Measurements from ENCODE around the gene FUT4.
"Not testable (repeated sequence)": the region's sequence is repeated elsewhere in the genome, so short reads cannot be mapped to it uniquely, and the experiment has no call there.

Gene FUT4

DNA sequence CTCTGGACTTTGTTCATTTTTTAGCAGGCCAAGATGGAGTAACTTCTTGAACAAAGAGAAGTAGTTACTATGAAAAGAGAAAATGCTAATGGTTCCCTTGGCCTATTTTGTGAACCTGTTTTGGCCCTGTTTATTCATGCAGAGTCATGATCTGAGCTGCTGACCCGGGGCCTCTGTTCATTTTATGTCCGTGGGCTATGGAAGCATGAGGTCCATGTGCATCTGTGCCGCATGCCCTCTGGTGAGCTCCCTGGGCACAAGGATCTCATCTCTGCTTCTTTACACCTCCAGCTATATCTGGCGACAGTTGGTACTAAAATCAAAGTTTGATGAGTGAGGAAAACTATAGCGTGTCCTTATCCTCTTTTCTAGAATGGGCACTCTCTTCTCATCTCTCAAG is 24.5 kb downstream of the FUT4 start:
- no peak for DNase-seq

DNA sequence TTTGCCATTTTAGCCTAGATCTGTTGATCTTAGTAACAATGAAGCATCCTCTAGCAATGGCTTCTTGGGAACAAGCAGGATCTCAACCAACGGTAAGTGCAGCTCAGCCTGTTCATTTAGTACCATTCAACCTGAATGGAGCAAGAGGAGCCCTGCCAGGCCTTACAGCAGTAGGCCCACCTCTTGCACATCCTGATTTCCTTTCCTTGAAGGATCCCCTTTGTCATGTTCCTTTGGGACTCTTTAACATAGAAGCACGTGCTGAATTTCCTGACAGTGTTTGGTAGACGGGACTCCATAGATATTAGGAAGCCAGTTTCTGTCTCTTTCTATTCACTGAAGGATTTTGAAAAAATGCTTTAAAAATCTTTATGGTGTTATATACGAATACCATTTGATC is 25.0 kb downstream of the FUT4 start:
- no peak for DNase-seq

DNA sequence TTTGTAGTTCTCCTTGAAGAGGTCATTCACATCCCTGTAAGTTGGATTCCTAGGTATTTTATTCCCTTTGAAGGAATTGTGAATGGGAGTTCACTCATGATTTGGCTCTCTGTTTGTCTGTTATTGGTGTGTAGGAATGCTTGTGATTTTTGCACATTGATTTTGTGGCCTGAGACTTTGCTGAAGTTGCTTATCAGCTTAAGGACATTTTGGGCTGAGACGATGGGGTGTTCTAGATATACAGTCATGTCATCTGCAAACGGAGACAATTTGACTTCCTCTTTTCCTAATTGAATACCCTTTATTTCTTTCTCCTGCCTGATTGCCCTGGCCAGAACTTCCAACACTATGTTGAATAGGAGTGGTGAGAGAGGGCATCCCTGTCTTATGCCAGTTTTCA is 29.3 kb downstream of the FUT4 start:
- DNase-seq, result not testable (repeated sequence)

DNA sequence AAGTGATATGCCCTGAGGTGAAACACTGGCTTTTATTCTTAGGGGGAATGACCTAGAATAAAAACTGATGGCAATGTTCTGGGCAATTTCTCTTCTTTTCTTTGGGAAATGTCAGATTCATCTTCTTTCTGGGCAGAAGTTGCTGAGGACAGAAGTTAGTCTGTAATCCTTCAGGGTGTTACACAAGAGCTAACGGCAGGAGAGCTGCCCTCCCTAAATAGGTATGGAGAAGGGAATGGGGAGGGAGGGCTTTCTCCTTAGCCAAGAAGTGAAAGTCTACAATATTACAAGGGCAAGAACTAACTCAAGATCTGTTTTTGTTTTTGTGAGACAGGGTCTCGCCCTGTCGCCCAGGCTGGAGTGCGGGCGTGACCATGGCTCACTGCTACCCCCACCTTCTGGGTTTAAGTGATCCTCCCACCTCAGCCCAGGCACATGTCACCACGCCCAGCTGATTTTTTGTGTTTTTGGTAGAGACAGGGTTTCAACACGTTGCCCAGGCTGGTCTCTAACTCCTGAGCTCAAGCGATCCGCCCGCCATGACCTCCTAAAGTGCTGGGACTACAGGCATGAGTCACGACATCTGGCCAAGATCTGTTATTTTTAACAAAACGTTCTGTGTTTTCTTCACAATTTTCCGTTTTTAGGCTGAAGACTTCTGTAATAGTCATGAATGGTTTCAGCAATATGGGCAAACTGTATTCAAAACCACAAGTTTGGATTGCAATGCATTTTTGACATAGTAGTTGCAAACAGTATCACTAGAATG is 30.7 kb downstream of the FUT4 start:
- DNase-seq, result no peak

DNA sequence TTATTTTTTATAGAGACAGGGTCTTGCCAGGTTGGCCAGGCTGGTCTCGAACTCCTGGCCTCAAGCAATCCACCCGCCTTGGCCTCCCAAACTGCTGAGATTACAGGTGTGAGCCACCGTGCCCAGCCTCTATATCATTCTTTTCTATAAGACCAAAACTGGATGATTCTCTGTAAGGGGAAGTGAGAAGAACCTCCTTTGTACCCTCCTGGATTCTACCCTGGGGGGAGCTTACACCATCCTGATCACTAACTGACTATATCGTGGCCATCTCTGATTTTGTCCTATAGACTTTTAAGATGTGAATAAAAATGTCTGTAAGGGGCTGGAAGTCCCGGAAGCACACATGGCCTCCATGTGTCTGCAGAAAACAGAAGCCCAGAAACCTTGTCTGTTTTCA is 32.6 kb downstream of the FUT4 start:
- no peak for DNase-seq

DNA sequence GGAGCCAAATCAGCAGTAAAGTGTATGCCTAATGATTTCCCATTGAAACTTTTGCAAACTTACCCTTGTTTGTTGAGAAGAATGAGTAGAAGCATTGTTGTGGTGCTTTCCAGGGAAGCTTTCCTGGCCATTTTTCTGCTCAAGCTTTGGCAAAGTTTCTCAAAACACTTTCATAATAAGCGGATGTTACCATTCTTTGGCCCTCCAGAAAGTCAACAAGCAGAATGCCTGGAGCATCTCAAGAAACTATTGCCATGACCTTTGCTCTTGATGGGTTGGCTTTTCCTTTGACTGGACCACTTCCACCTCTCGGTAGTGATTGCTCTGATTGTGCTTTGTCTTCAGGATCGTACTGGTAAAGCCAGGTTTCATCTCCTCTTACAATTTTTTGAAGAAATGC is 34.1 kb downstream of the FUT4 start:
- DNase-seq, result no peak

DNA sequence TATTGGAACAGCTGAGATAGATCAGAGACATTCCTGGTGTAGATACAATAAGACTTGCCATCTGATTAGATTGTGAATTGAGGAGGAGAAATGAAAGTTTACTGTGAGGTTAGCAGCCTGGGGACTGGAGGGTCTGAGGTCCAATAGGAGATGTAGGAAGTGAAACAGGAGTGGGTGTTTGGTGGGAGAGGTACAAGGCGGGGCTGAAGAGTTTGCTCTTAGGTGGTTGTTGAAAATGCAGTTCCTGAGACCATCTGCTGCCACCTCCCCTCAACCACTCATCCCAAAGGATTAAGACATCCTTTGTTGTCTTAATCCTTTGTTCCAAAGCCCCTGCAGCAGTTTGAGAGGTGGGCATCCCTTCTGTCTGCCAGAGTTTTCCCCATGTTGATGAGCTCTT is 38.2 kb downstream of the FUT4 start:
- DNase-seq, result no peak

DNA sequence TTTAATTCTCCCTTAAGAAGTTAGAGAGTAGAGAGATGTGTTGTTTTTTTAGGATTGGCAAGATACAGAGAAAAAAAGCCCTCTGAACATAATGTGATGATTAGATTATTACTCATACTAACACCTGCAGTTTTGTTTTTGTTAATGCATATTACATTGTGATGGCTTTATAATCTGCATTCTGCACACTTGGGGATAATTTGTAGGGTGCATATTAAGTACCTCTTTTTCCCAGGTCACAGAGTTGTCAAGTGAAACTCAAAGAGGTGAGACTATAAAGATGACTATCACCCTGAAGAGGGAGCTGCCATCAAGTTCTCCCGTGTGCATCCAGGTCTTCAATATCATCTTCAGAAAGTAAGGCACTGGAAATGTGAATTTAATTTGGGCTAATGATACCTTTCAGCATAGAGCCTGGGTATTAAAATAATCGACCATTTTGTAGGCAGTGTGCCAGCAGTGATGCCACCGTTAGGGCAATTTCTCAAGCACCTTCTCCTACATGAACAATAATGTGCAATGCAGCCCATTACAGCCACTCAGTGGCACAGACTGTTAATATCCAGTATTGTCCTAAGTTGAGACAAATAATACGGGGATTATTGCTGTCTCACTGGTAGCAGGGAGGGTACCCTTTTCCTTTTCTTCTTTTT is 39.6 kb downstream of the FUT4 start:
- DNase-seq, result peak in 2 of 3 experiments; percentile 36 to 79

DNA sequence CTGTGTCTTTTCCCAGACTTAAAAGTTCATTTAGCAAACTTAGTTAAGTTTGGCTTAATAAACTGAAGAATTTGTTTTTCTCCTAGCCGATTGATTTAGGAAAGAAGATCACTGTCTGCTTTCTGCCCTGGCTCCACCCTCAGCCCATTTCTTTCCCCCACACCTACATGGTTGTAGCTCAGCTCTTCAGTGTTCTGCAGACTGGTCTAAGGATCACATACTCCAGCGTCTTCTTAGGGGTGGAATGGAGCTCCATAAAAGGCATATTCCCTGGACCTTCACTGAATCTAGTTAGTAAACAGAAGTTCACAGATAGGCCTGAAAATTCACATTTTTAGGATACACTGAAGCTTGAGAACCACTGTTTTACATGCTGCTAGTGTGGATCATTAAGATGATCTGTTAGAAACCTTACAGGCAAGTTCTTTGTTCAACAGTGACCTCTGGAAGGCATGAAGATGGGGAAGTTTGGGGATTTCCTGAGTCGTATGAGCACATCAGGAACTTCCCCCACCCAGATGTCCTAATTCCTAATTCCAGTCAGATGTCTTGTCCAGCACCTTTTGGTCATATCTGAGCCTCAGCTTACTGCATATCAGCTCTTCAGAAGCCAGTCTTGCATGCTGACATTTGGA is 40.3 kb downstream of the FUT4 start:
- DNase-seq, result no peak

DNA sequence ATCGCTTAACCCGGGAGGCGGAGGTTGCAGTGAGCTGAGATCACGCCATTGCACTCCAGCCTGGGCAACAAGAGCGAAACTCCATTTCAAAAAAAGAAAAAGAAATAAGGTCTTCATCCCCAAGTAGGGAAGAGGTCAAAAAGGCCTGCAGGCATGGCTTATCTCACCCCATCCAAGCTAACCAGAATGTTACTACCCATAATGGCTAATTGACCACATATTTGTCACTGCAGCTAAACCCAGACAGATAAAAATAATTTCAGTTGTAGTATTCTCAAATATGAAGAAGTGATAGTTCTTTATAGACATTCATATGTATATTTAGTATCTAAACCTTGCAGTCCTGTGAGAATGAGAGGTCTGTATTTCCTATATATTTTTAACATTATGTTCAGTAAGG is 41.3 kb downstream of the FUT4 start:
- DNase-seq, result no peak

DNA sequence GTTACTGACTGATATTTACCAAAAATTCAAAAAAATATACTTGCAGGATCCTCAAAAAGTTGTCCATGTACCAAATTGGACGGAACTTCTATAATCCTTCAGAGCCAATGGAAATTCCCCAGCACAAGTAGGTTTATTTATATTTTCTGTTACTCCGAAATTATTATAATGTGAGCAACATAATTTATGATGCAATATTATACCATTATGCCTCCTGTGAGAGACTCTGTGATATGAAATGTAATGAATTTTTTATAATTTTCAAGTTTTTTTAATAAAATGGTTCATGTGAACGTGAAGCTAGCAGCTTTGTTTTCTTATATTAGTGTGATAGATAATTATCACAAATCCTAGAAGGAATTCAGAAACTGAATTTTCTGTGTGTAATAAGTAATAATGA is 41.7 kb downstream of the FUT4 start:
- DNase-seq, result no peak

DNA sequence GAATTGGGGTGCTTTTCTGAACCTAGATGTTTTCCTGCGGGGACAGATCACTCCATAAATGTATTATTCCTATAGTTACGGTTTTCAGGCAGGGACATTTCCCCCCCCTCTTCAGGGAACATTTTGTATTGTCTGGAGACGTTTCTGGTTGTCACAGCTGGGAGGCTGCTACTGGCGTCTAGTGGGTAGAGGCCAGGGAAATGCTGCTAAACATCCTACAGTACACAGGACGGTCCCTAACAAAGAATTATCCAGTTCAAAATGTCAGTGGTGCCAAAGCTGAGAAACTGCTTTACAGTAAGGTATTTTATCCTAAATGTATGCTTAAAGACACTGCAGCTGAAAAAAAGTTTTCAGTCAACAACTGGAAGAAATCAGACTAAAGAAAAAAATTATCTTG is 42.8 kb downstream of the FUT4 start:
- no peak for DNase-seq

DNA sequence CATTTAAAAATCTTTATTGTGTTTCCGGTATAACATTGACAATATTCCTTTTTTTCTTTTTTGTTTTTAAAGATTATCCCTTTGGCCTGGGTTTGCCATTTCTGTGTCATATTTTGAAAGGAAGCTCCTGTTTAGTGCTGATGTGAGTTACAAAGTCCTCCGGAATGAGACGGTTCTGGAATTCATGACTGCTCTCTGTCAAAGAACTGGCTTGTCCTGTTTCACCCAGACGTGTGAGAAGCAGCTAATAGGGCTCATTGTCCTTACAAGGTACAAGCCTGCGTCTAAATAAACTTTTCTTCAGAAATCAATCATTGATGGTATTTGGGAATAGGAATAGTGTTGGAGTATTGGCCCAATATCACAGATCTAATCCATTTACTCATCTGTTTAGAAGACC is 43.3 kb downstream of the FUT4 start:
- no peak for DNase-seq

DNA sequence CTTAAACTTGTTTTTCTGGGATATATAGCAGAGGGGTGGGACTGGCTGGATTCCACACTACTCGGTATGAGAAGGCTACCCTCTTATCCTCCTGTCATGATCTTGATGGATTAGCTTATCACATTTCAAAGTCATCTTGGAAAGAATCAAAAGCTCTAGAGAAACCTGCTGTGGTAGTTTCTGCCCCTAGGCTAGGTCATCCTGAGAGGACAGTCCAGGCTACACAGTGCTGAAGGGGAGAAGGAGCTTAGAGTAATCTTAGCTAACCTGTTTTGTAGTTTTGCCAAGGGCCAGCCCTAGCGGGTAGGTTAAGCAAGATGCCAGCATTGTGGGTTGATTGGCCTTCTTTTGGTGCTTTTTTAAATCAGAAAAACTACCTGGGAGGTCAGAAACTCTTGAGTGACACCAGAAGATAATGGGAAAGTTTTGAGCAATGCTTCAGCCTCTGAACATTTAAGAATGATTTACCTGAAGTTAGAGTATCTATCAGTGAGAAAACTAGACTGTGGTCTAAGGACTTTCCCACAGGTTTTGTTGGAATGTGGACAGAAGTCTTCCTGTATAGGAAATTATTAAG is 44.7 kb downstream of the FUT4 start:
- DNase-seq, result peak; percentile 5 to 69 (median 34)

DNA sequence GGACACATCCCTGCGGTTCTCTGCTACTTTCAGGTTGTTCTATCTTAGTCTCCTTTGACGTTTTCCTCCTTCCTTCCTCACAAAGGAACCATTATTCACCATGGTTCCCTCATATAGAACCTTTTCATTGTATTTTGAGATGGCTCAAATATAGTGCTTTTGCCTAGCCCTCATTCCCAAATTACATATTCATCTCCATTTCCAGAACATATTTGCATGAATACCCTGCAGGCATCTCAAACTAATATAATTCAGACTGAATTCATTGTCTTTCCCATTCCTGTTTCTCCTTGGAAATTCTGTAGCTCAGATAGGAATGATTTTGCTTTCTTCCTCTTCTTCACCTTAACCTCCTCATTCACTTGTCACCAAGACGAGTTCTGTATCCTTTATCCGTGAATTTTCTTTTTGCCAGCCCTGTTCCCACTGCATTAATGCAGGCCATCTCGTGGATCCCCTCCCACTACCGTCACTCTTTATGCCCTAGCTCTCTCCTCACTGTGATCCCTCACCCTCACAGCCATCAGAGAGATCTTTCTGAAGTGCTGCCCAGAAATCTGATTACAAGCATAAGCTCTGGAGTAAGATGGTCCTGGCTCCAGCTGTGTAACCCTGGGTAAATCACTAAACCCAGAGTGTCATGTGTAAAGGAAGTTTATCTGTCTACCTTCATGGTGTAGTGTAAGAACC is 46.8 kb downstream of the FUT4 start:
- no peak for DNase-seq

DNA sequence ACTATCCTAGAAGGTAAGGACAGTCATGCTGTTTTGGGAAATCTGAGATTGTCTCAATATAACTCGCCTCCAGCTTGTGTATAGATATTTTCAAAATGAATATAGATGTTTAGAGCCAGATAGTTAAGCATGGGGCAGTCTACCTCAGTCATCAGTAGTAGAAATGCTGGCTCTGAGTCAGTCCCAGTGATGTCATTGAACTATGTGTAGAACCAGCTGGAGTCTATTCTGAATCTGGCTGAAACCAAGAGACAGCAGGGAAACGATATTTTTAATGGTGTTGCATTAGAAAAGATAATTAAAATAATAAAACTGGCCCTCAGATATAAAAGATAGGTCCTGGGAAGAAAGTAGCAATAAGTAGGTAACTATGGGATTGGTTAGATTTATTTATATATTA is 49.3 kb downstream of the FUT4 start:
- DNase-seq, result no peak

DNA sequence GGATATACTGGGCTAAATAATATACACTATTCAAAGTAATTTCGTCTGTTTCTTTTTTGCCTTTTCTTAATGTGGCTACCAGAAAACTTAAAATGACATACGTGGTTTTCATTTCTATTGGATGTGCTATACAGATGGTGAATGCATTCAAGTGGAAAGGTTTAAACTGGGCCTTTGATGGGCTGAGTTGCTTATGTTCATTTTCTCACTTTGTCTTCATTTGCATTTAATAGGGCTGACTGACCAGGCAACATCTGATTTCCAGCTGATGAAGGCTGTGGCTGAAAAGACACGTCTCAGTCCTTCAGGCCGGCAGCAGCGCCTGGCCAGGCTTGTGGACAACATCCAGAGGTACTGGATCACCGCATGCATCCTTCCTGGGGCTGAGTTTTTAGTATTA is 51.4 kb downstream of the FUT4 start:
- DNase-seq, result peak in 1 of 3 experiments; percentile 1

DNA sequence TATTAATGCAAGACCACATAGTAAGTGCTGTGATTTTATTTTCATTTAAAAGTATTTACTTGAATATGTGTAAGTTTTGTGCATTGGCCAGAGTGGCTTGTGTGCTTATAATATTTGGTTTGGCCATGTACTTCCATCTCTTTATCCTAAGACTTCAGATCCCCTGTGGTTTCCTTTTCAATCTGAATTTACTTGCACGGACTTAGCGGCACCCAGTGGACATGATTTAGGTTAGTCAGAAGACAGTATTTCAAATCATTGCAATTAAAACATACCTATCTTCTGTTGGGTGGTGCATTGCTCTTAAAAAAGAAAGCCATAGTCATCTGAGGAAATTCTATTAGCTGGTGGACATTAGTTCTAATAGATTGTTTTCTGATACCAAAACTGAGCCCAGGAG is 54.2 kb downstream of the FUT4 start:
- peak in 1 of 3 experiments; percentile 32 for DNase-seq

All from NCI-H1417 (cell line).